ENCODE measurements around the gene LRP1B. TPM values are rescaled to one million over a fixed set of nuclear protein-coding genes. Genes with fewer than 3 reads are reported as not detected.

The LRP1B gene
- total and polyA plus RNA-seq, 4 donors, result 0.01 to 0.84 (median 0.17) TPM

DNA sequence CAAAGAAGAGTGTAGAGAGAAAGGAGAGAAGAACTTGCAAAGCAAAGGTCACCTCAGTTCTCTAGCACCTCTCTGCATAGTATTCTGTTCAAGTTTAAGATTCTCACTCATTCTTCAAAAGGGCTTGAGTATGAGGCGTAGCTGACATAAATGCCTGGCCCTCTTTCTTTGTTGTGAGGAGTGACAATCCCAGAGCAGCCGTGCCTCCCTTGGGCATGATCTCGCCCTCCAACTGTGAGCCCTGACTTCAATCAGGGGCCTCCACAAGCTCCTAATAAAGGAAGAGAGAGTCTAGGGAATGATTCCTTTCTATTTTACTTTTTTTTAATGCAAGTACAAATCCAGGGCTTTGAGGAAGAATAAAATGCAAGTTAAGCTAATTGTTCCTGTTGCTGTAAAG lies 402.7 kb downstream of the LRP1B start:
- TF ChIP-seq, protein P1, sequence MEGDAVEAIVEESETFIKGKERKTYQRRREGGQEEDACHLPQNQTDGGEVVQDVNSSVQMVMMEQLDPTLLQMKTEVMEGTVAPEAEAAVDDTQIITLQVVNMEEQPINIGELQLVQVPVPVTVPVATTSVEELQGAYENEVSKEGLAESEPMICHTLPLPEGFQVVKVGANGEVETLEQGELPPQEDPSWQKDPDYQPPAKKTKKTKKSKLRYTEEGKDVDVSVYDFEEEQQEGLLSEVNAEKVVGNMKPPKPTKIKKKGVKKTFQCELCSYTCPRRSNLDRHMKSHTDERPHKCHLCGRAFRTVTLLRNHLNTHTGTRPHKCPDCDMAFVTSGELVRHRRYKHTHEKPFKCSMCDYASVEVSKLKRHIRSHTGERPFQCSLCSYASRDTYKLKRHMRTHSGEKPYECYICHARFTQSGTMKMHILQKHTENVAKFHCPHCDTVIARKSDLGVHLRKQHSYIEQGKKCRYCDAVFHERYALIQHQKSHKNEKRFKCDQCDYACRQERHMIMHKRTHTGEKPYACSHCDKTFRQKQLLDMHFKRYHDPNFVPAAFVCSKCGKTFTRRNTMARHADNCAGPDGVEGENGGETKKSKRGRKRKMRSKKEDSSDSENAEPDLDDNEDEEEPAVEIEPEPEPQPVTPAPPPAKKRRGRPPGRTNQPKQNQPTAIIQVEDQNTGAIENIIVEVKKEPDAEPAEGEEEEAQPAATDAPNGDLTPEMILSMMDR (IDR thresholded peaks at IDR 0.05; ENCODE audit: low read depth, low read length, missing input control), result no peak
- TF ChIP-seq YY1 (IDR thresholded peaks at IDR 0.05) (no peak), ZBTB33 (IDR thresholded peaks at IDR 0.05) (no peak), RAD21 (IDR thresholded peaks at IDR 0.05) (no peak), FOXA2 (IDR thresholded peaks at IDR 0.05) (no peak), HNF4G (IDR thresholded peaks at IDR 0.05) (no peak), JUND (IDR thresholded peaks at IDR 0.05) (no peak), REST (IDR thresholded peaks at IDR 0.05) (no peak), SP1 (IDR thresholded peaks at IDR 0.05) (no peak), TAF1 (conservative IDR thresholded peaks at IDR 0.05) (no peak), NR2F2 (IDR thresholded peaks at IDR 0.05) (no peak), EGR1 (IDR thresholded peaks at IDR 0.05; ENCODE audit: low read depth in 2 of 2) (no peak), RXRA (IDR thresholded peaks at IDR 0.05) (no peak), HNF4A (conservative IDR thresholded peaks at IDR 0.05) (no peak), GABPA (IDR thresholded peaks at IDR 0.05 in 1 of 2, conservative IDR thresholded peaks at IDR 0.05 in 1 of 2) (no peak)
- TF ChIP-seq, protein P2, sequence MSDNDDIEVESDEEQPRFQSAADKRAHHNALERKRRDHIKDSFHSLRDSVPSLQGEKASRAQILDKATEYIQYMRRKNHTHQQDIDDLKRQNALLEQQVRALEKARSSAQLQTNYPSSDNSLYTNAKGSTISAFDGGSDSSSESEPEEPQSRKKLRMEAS (IDR thresholded peaks at IDR 0.05), result no peak
- TF ChIP-seq, protein P3, sequence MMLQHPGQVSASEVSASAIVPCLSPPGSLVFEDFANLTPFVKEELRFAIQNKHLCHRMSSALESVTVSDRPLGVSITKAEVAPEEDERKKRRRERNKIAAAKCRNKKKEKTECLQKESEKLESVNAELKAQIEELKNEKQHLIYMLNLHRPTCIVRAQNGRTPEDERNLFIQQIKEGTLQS (IDR thresholded peaks at IDR 0.05), result no peak
- no peak for DNase-seq (ENCODE audit: low spot score)
- WGBS, result 83% methylated on average over 3 of the region's 3 CpGs

More for the DNA sequence above, 402.7 kb downstream of the LRP1B start:
- H3K9me3 ChIP-seq (ENCODE audit: control insufficient read depth in 4 of 4, low read length in 3 of 4), result no peaks in the 10 kb centered on the region
- H3K4me3 ChIP-seq (ENCODE audit: low read depth in 1 of 3, low read length in 3 of 3), result no peak overlapping the region
- H3K9ac ChIP-seq (ENCODE audit: low read depth in 1 of 2, low read length in 2 of 2), result no peak overlapping the region
- H3K27me3 ChIP-seq (ENCODE audit: control insufficient read depth in 4 of 4, insufficient read depth in 4 of 4, low read length in 3 of 4), result no peaks in the 10 kb centered on the region
- H3K4me1 ChIP-seq (ENCODE audit: control insufficient read depth in 4 of 4, insufficient read depth in 4 of 4, low read length in 3 of 4), result peaks cover 0 to 4% (median 2%) of the 10 kb centered on the region in 4 donors
- H3K27ac ChIP-seq (ENCODE audit: low read depth in 1 of 2, low read length in 2 of 2), result no peak overlapping the region
- H3K36me3 ChIP-seq (ENCODE audit: control insufficient read depth in 4 of 4, insufficient read depth in 3 of 4, low read depth in 1 of 4, low read length in 3 of 4), result no peaks in the 10 kb centered on the region
